CD4-positive, alpha-beta T cell treated with Interleukin-6 for 4 hours (primary cell): ENCODE data around the gene CACNA1C.

Experiments
- DNase-seq: peaks from one replicate; pipeline ENCODE4 v3.0.0-alpha.2; 2020; ENCODE audit warnings: mixed read lengths

CACNA1C gene

DNA sequence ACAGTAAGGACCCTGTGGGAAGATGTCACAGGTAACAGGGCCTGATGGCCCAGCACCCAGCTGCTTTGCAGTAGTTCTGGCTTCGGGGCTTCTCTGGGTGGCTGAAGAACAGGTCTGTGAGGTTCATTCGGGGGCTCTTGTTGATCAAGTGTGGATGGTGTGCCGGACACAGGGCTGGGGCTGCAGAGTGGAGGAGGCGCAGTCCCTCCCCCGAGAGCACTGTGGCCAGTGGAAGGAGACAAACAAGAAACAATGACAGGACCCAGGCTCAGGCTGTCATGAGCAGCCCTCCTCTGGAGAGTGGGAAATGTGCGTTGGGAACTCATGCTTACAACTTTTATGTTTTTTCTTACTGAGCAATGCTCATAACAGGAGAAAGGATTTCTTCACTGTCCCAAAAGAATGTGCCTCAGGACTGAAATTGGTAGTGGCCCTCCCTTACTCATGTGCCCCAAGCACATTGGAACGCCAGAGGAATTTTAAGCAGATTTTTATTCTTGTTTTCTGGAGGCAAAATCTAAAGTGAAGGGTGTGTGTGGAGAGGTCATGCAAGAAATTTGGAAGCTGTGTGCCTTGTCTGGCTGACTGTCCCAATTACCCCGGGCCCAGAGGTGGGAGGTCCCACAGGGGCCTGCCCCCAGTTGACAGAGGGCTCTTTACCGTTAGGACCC, 233.8 kb downstream of the CACNA1C start:
- DNase-seq, result no peak

DNA sequence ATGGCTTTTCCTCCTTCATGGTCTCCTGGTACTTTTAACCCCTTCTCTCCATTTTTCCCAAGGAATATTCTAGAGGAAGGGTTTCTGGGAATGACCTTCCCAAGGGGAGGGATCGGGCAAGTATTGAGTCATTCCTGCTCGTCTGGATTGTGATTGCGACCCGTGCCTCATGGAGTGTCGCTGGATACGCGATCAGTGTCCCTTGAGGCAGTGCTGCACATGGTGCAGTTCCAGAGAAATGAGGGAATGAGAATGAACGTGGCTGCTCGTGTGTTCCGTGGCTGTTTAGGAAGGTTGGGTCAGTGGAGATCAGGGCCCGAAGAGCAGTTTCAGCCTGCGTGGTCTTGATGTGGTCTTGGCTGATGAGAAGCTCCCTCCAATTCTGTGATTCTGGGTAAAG, 234.4 kb downstream of the CACNA1C start:
- no peak for DNase-seq

GRCh38 chr12:2287589-2287988, 234.8 kb downstream of the CACNA1C start:
- DNase-seq, result no peak

DNA sequence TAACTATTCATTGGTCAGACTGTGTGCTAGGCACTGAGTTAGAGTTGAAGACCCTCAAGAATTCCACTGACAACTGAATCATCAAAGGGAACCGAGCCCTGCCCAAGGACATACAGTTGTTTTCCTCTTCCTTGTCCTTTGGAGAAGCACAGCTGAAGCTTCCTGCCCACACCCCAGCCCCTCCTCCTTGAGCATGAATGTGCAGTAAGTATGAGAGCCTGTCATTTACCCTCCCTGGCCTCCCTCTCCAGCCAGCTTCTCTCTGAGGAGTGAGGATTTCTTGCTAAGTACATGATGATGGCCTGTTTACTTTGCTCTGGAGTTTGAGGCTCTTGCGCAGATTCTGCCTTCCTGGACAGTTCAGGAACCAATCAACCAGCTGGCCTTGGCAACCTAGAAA, 235.2 kb downstream of the CACNA1C start:
- no peak for DNase-seq

DNA sequence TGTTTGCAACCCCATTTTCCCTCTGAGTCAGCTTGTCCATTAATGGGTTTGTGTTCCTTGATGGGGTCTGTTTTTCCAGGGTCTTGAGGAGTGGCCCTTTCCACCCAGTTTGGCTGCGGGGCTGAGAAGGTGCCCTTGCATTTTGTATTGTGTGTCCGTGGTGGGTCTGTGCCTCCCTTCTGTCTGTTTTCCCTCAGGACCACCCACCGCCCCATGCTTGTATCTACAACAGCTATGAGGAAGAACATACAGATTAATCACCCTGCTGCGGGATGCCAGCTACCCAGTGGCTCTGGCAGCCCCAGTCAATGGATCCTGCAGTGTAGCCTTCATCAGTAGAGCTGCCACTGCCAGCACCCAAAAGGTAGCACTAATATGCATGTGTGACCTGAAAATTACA, 235.7 kb downstream of the CACNA1C start:
- DNase-seq, result no peak

- DNase-seq, result no peak
Observed at GRCh38 chr12:2288875-2289274, 236.1 kb downstream of the CACNA1C start.

- DNase-seq, result no peak
Observed at GRCh38 chr12:2289525-2289924, 236.7 kb downstream of the CACNA1C start.

DNA sequence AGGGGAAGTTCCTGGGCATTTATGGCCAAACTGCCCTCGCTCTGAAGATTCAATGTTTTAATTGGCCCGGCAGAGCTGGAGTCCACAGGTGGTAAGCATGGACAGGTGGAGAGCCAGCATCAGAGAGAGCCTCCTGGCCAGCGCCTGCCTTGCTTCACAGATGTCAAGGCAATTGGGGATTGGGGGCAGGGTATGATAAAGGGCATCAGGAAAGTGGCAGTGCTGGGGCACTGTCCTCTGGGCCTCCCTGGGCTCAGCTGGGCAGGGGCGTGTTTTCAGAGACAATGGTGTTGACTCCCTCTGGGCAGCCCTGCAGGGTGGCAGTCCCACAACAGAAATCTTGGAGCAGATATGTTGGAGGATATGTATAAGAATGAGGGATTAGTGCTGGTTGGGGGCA, 237.3 kb downstream of the CACNA1C start:
- DNase-seq, result no peak

DNA sequence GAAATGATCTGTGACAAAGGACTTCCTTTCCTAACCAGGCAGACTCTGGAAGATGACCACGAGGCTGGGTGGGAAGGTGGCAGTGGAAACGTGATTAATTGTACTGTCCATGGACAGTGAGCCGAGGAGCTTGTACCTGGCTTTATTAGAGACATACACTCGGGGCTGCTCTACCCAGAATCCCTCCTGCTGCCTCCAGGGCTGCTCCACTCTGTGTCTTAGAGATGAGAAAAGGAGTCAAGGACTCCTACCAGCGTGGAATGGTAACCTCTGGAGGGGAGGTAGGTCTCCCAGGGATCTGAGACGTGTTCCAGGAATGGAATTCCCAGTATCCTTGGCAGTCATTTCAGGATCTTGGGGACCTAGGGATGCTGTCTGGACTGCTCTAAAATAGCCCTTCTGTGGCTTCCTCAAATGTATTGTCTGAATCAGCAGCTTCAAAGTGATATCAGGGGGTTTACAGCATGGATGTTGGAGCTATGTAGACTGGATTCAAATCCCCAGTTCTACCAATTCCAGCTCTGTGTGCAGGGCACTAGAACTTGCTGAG, 237.8 kb downstream of the CACNA1C start:
- no peak for DNase-seq

GRCh38 chr12:2291182-2291832, 238.5 kb downstream of the CACNA1C start:
- peak; percentile 30 for DNase-seq

- no peak for DNase-seq
Observed at GRCh38 chr12:2291947-2292346, 239.2 kb downstream of the CACNA1C start.

DNA sequence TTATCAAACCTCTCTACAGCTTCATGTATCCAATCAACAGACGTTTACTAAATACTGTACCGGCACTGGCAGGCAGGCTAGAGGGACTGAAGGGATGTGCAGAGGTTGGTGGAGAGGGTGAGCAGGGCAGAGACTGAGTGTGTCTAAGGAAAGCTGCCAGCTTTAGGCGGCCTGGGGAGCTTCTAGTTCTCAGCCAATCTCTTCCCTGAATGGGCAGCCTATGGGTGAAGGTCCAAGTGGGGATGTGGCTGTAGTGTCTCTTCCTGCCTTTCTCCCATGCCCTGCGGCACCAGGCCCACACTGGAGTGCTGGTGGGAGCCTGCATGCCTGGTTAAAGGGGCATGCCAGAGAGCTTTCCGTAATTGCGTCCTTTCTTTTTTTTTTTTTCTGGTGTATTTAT, 239.8 kb downstream of the CACNA1C start:
- no peak for DNase-seq

- no peak for DNase-seq
Observed at GRCh38 chr12:2294651-2295475, 242.1 kb downstream of the CACNA1C start.

DNA sequence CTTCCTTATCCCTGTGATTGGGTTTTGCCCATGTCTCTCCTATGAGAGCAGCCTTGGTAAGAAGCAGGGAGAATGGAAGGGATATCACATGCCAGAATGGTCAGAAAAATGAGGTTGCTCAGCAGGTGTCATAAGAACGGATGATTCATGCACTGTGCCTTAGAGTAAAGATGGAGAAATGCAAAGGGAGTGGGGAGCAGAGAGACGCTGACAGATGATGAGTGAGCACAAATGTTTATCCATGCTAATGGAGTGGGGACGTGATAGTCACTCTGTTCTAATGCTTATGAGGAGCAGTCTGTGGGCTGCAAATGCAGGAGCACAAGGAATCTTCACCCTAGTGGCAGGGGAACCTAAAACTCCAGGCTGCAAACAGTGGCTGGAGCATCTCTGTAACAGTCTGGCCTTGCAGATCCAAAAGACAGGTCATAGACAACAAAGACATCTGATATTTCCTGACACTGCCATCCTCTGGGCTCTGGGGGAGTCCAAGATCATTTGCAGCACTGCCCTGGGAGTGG, 243.2 kb downstream of the CACNA1C start:
- DNase-seq, result no peak

- no peak for DNase-seq
Observed at GRCh38 chr12:2297004-2297403, 244.2 kb downstream of the CACNA1C start.

GRCh38 chr12:2297658-2298057, 244.9 kb downstream of the CACNA1C start:
- DNase-seq, result no peak

DNA sequence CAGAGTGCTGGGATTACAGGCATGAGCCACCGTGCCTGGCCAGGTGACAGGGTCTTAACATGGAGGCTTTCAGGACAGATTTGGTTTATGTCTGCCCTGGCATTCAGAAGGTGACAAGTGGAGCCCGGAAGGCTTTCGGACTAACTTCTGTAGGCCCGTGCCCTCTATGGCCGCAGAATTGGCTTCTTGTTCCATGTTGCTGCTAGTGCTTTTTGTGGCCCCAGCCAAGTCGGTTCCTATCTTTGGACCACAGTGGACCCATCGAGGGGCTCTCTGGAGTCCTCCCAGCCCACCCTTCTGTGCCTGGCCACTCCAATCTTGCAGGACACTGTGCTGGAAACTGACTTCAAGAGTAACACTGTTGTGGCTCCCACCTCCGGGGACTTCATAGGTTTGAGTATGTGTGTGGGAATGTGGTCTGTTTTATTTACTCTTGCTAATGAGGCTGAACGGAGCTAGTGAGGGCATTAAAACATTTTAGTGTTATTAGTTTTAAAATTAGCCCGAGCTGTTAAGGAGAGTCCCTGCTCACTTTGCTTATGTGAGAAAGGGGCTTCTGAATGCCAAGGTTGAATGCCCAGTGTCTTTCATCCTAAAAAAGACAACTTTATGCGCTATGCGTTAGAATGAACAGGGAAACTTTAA, 245.9 kb downstream of the CACNA1C start:
- DNase-seq, result no peak

DNA sequence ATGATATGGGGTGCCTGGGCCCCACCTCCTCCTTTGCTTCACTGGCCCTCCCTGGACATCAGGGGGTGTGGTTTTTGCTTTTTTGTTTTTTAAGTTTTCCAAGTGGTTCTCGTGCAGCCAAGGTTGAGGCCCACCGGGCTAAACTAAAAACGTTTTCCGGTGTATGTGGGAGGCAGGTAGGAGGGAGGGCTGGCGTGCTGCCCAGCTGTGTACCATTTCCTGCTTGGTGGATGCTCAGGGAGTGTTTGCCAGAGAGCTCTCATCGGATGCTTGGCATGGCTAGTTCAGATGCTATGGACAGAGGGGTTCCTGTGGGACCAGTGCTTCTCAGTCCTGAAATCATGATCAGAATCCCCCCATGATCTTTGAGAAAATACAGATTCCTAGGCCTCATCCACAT, 246.4 kb downstream of the CACNA1C start:
- DNase-seq, result peak; percentile 25

- no peak for DNase-seq
Observed at GRCh38 chr12:2300168-2300567, 247.4 kb downstream of the CACNA1C start.

DNA sequence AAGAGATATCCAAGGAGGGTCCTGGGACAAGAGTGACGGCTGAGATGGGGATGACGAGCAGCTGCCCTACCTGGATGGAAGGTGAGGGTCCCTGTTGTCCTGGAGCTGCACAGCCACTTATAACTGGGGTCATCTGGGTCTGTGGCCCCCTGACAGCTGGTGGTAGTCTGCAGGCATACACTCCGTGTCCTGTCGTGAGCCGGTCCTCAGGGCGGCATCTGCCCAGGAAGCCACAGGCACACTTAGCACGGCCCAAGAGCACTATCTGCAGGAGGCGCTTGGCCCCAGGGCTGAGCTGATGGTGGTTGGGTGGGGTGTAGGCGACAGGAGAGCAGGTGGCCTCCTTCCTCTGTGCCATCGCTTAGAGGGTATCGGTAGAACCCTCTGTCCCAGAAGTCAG, 248.1 kb downstream of the CACNA1C start:
- DNase-seq, result no peak

DNA sequence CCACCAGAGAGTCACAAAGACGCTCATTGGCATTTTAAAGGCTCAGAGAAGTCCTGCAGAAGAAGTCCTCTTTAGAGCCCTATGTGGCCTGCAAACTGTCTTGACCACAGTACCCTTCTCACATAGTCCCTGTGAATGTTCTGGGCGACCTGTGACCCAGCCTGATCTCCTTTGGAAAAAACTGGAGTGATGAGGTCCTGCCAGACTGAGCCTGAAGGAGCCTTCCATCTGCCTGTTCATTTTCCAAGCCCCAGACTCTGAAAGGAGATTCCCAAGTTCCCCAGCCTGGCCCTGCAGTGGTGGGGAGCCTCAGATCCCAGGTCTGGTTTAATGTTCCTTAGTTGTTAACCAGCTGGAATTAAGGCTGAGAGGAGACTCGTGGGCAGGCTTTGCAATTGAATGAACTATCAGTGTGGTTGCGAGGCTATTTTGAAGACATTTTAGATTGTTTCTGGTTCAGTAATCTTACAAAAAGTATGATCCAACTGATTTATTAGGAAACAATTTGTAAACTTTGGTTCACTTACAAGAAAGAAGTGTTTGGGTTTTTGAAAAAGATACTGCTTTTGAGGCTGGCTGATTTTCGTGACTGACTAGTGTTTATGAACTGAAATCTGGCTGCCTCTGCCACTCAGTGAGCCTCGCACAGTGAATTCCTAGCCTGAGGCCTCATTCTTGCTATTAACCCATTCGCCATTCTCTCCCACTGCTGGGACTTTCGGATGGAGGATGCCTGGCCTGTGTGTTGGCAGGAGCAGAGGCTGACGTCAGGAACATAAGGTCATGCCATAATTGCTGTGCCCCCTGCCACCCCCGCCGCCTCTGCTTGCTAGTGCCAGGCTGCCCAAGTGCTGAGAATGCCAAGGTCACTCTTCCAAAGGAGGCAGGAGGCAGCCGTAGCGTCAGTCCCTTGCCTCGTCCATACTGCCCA, 249.0 kb downstream of the CACNA1C start:
- no peak for DNase-seq
